Astrocyte of the cerebellum (primary cell): ENCODE data around the gene CNPY4.
"Not testable (repeated sequence)": the region's sequence is repeated elsewhere in the genome, so short reads cannot be mapped to it uniquely, and the experiment has no call there.

ENCODE experiments used
- DNase-seq: peaks from one replicate; pipeline ENCODE4 v3.0.0-alpha.2; 2011; ENCODE audit warnings: low read depth
- H3K4me3 ChIP-seq: 2 replicates; pipeline ENCODE4 v1.5.1; 2011; ENCODE audit warnings: mild to moderate bottlenecking, low read depth, low read length, moderate library complexity
- in situ Hi-C: cut with HindIII; loops from 2 replicates; pipeline ENCODE4 v1.10.0; 2017; ENCODE audit warnings: low sequenced_read_pairs
- TF ChIP-seq, protein P1 (sequence below): IDR thresholded peaks from 2 replicates; pipeline ENCODE4 v1.5.1; 2012; ENCODE audit warnings: low read length, low read depth, moderate library complexity, mild to moderate bottlenecking; ENCODE audit errors: missing control alignments

Gene CNPY4

GRCh38 chr7:100124301-100125230, 5.1 kb downstream of the CNPY4 start:
- H3K4me3 ChIP-seq, result no peak overlapping the region
- TF ChIP-seq, protein P1, sequence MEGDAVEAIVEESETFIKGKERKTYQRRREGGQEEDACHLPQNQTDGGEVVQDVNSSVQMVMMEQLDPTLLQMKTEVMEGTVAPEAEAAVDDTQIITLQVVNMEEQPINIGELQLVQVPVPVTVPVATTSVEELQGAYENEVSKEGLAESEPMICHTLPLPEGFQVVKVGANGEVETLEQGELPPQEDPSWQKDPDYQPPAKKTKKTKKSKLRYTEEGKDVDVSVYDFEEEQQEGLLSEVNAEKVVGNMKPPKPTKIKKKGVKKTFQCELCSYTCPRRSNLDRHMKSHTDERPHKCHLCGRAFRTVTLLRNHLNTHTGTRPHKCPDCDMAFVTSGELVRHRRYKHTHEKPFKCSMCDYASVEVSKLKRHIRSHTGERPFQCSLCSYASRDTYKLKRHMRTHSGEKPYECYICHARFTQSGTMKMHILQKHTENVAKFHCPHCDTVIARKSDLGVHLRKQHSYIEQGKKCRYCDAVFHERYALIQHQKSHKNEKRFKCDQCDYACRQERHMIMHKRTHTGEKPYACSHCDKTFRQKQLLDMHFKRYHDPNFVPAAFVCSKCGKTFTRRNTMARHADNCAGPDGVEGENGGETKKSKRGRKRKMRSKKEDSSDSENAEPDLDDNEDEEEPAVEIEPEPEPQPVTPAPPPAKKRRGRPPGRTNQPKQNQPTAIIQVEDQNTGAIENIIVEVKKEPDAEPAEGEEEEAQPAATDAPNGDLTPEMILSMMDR, result no peak
- DNase-seq, result no peak
- in situ Hi-C loops, result no loop called here

GRCh38 chr7:100126239-100126930, 7.0 kb downstream of the CNPY4 start:
- DNase-seq, result no peak
- in situ Hi-C loops, result no loop called here
- H3K4me3 ChIP-seq, result peak overlapping the region; percentile 86
- TF ChIP-seq, protein P1, result no peak

DNA sequence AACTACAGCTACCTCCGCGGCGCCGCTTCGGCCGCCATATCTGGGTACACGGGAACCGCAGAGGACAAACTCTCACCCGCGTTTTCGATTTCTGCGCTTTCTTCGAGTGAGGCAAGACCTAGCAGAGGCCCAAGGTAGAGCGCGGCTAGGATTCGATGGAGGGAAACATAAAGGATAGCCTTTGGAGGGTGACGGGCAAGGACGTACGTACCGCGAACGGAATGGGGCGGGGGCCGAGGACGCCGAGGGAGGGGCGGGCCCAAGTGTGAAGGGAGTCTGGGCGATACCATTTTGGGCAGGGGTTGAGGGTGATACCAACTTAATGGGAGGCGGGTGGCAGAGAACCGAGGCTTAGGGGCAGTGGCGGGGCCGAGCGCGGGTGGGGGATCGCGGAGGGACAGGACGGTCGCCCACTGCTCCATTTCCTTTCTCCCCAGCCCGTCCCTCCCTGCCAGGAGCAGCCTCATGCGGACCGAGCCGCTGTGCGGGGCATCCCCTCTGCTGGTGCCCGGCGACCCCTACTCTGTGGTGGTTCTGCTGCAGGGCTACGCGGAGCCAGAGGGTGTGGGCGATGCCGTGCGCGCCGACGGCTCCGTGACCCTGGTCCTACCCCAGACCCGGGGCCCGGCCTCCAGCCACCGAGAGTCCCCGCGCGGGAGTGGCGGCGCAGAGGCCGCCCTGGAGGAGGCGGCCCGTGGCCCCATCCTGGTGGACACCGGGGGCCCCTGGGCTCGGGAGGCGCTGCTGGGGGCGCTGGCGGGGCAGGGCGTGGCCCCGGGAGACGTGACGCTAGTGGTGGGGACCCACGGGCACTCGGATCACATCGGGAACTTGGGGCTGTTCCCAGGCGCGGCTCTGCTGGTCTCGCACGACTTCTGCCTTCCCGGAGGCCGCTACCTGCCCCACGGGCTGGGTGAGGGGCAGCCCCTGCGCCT, 7.8 kb downstream of the CNPY4 start, which contains the start of gene MBLAC1:
MBLAC1 (plus strand) TSS at position 37 of the 935 bp plus-strand sequence; CDS start at position 466, 429 bp downstream.
- TF ChIP-seq, protein P1, result no peak
- H3K4me3 ChIP-seq, result peak within 1 kb of the TSS; percentile 86
- in situ Hi-C loops, result no loop called here
- DNase-seq, result peak; percentile 84

DNA sequence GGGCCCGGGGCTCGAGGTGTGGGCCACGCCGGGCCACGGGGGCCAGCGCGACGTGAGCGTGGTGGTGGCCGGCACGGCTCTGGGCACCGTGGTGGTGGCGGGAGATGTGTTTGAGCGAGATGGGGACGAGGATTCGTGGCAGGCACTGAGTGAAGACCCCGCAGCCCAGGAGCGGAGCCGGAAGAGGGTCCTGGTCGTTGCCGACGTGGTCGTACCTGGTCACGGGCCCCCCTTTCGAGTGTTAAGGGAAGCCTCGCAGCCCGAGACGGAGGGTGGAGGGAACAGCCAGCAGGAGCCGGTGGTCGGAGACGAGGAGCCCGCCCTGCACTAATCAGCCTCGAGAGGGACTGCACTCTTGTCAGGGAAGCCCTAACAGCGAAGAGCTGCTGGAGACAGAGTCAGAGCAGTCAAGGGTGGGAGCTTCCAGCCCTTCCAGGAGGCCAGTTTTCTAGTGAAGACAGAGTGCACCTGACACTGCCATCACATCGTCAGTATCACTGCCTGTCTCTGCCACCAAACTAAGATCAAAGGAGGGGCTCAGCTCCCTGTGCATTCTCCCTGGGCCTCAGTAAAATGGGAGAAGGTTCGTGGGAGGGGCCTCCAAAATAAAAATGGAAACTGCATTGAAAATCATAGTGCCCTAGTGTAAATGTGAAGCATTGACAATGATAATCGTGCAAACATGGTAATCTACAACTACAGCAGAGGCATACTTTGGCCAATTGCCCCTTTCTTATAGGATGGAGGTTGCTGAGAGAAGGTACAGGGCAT, 8.6 kb downstream of the CNPY4 start:
- no peak for DNase-seq

GRCh38 chr7:100128637-100128963, 9.2 kb downstream of the CNPY4 start:
- in situ Hi-C loops, result no loop called here
- TF ChIP-seq, protein P1, result no peak
- no peak for DNase-seq
- H3K4me3 ChIP-seq, result no peak overlapping the region

More for the DNA sequence above, 8.6 kb downstream of the CNPY4 start:
- TF ChIP-seq, protein P1, result no peak
- in situ Hi-C loops, result no loop called here
- peak overlapping the region; percentile 86 for H3K4me3 ChIP-seq

GRCh38 chr7:100130220-100130607, 10.8 kb downstream of the CNPY4 start:
- H3K4me3 ChIP-seq, in situ Hi-C loops, DNase-seq: not testable (repeated sequence)
